Measurements from ENCODE around the gene FAM219B.

Gene FAM219B

GRCh38 chr15:74872702-74873035, 34.0 kb downstream of the FAM219B start:
- no peak for DNase-seq

- no peak for DNase-seq
These were observed 36.0 kb downstream of the FAM219B start for GRCh38 chr15:74870436-74871215.

DNA sequence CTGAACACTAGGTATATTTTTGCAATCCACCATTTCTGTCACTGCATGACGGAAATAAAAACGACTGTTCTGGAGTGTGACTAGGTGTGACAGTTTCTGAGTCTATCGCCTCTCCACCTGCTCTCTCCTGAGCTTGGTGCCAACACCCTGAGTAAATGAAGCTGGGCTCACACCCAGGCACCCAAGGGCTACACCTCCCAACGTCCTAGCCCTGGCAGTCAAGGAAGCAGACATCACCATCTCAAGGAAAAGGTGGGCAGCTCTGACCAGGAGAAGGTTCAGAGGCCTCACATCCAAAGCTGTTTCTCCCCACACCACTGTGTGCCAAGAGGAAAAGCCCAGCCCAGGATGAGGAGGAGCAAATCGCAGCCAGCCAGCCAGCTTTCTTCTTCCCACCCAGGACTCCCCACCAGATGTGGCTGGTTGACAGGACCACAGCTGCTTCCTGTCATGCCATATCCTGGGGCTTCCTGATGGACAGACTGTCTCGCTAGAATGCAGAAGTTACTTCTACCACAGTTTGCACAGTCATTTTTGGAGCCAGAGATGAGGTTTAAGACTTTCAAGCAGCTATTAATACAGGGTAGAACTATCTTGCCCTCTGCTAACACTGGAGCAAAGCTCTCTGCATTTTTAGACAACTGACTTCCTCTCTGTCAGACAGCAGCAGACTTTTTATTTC, 36.8 kb downstream of the FAM219B start:
- no peak for DNase-seq

GRCh38 chr15:74869372-74869725, 37.3 kb downstream of the FAM219B start:
- DNase-seq, result no peak

GRCh38 chr15:74868059-74868458, 38.6 kb downstream of the FAM219B start:
- no peak for DNase-seq

- DNase-seq, result no peak
These were observed 39.1 kb downstream of the FAM219B start for GRCh38 chr15:74867466-74868038.

DNA sequence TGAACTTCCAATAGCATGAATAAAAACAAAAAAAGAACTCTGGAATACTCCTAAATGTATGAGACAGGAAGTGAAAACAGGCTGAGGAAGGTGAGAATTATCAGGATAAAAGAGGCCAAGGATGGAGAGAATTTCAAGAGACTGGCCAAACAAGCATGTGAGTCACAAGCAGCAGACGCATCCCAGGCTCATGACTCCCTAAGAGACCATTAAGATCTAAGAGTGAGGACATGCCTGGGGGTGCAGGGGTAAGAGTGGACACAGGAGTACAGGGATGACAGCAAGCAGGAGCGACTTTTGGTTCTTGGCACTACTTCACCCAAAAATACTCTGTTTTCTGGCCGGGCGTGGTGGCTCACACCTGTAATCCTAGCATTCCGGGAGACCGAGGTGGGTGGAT, 40.6 kb downstream of the FAM219B start:
- DNase-seq, result no peak

DNA sequence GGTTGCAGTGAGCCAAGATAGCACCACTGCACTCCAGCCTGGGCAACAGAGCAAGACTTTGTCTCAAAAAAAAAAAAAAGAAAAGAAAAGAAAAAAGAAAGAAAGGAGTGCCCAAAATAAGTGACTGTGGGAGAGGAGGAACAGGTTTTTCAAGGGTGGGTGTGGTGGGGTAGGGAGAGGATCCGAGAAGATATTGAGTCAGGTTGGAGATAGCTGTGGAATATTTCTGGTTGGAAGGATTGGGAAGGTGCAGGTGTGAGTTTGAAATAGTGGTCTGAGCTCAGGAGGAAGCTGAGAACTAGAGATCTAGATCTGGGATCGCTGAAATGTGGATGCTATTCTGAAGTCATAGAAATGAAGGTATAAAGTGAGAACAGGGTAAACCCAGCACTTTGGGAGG, 41.3 kb downstream of the FAM219B start:
- no peak for DNase-seq

DNA sequence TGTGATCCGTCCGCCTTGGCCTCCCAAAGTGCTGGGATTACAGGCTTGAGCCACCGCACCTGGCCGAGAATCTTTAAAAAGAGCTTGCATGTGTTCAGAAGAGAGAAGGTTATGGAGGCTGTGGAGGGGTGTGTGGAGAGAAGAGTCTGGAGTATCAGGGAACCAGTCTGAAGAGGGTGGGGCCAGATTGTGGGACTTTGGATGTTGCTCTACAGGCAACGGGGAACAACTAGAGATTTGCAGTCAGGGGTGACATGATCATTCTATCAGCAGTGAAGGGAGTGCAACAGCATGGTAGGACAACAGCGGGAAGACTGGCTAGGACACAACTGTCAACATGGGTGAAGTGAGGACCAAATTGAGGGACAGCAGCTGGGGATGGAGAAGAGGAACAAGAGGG, 42.4 kb downstream of the FAM219B start:
- no peak for DNase-seq

- no peak for DNase-seq
These were observed 43.2 kb downstream of the FAM219B start for GRCh38 chr15:74863239-74864056.

DNA sequence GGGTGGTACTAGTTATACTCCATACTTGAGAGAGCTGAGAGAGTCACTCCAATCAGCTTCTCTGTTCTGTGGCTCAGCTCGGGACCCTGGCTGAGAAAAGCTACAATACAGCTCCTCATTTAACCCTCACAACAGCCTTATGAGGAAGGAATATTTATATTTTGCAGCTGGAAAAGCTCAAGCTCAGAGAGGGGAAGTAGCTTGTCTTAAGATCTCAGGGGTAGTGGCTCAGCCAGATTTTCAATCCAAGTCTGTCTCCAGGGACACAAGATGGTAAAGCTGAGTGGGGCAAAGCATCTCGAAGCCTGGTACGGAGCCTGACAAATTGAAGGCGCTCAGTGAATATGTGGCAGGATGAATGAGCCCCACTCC, 48.3 kb downstream of the FAM219B start:
- DNase-seq, result no peak

GRCh38 chr15:74857671-74858368, 48.8 kb downstream of the FAM219B start:
- DNase-seq, result no peak

DNA sequence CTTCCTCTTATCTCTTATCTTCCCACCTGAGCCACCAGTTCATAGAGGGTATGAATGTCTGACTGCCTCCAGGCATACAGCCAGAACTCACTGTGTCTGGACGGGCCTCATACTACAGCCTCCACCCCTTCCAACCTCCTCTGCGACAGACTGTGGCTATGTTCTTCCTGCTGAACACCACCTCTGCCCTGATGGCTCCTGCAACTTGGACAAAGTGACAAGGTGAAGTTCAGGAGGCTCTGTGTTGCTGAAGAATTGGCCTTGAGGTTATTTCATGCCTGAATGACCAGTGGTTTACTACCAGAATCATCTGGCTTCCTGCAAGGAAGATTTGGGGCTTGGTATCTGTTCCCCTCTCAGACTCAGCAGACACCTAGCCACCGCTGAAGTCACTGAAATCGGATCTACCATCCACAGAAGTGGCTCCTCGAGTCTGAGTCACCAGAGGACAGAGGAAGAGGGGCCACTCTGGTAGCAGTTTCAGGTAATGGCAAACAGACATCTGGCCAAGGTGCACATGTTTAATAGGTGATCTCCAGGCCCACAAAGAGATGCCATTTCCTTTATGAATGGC, 49.5 kb downstream of the FAM219B start:
- DNase-seq, result no peak

- DNase-seq, result no peak
These were observed 50.1 kb downstream of the FAM219B start for GRCh38 chr15:74856537-74856936.

- DNase-seq, result no peak
These were observed 50.8 kb downstream of the FAM219B start for GRCh38 chr15:74855857-74856256.

GRCh38 chr15:74854453-74855022, 52.1 kb downstream of the FAM219B start:
- DNase-seq, result no peak

DNA sequence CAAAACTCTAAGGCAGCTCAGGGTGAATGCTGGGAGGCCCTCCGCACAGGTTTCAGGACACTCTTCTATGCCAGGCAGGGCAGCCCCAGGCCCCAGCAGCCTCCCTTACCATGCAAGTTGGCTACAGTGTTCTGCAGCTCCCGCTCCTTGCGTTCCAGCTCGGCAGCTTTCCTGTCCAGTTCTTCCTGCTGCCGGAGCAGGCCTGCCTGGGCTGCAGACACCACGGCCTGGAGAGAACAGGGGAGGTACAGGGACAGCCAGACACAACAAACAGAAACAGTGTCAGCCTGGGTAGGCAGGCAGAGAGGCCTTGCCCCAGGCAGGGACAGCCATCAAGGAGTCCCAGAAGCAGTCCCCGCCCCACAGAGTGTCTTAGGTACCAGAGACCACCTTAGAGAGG, 54.7 kb downstream of the FAM219B start:
- DNase-seq, result no peak

DNA sequence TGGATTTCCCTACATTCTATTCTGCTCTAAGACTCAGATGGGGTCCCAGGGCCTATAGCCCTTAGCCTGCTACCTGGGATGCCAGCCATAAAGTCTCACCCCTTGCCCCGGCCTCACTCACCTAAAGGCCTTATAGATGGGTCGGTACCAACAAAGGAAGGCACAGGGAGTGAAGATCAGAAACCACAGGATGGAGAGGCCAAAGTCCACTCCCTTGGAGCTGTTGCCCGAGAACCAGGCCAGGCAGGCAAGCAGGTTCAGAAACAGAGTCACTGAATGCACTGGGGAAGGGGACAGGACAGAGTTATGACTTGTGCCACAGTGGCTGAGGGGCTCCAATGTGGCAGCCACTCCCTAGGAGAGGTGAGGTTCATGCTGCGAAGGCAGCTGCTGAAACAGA, 56.3 kb downstream of the FAM219B start:
- no peak for DNase-seq

Data from NCI-H526 (cell line).